ENCODE data around the gene DLG3.
"Not testable (repeated sequence)": the region's sequence is repeated elsewhere in the genome, so short reads cannot be mapped to it uniquely, and the experiment has no call there.

DLG3 gene

GRCh38 chrX:70444326-70444945, at the start of gene DLG3:
TSS of gene DLG3 (plus strand) at chrX:70444835. CDS start at chrX:70445202, 367 bp downstream.
- peak; percentile 71 for DNase-seq (ENCODE audit: low spot score)

GRCh38 chrX:70398899-70399298, 45.7 kb upstream of the DLG3 start:
- DNase-seq (ENCODE audit: low spot score) = no peak

- not testable (repeated sequence) for DNase-seq (ENCODE audit: low spot score)
Measured at GRCh38 chrX:70400181-70400580, 44.5 kb upstream of the DLG3 start.

- DNase-seq (ENCODE audit: low spot score) = no peak
Measured at GRCh38 chrX:70402721-70403120, 41.9 kb upstream of the DLG3 start.

GRCh38 chrX:70405003-70405402, 39.6 kb upstream of the DLG3 start:
- no peak for DNase-seq (ENCODE audit: low spot score)

GRCh38 chrX:70410921-70411320, 33.7 kb upstream of the DLG3 start:
- no peak for DNase-seq (ENCODE audit: low spot score)

DNA sequence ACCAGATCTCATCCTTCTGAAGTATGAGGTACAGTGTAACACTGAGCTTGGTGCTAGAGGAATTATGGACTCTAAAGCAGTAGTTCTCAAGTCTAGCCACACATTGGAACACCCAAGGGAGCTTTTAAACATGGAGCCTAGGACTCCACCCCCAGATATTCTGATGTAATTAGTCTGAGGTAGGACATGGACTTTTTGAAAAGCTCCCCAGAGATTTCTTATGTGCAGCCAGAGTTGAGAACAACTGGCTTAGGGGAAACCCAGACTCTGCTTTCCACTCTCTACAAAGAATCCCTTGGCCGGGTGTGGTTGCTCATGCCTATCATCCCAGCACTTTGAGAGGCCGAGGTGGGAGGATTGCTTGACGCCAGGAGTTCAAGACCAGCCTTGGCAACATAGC, 33.2 kb upstream of the DLG3 start:
- no peak for DNase-seq (ENCODE audit: low spot score)

DNA sequence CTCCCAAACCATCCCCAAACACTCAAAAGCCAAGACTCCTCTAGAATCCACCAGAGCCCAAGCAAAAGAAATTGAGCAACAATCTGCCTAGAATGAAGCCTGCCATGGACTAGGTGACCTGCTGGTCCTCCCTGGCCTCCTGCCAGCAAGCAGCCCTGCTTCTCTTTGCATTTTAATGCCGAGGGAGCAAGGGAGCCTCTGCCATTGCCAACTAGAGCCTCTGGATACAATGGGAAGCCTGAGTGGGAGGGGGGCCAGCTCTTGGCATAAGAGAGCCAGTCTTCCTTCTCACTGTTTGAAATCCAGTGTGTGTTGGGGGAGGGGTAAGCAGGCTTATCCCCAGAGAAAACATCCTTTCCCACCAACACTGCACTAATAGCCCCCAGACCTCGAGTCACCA, 23.0 kb upstream of the DLG3 start:
- no peak for DNase-seq (ENCODE audit: low spot score)

- no peak for DNase-seq (ENCODE audit: low spot score)
Measured at GRCh38 chrX:70422851-70423341, 21.7 kb upstream of the DLG3 start, which contains the start of gene GDPD2. TSS of gene GDPD2 (plus strand) at chrX:70423314. CDS start at chrX:70424985, 1,671 bp downstream.

GRCh38 chrX:70423936-70424675, 20.5 kb upstream of the DLG3 start:
- no peak for DNase-seq (ENCODE audit: low spot score)

DNA sequence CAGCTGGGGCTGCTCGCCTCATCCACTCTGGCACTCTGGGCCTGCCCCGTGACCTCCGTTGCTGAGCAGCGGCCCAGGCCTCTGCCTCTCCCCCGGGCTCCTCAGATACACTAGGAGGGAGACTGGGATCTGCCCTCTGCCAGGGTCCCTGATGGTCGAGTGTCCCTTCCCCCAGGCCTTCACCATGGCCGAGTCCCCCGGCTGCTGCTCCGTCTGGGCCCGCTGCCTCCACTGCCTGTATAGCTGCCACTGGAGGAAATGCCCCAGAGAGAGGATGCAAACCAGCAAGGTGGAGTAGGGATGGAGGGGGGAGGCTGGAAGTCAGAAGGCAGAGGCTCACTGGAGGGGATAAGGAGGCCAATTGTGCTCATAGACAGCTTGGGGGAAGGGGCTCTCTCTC, 19.8 kb upstream of the DLG3 start:
- no peak for DNase-seq (ENCODE audit: low spot score)

GRCh38 chrX:70426286-70427278, 18.1 kb upstream of the DLG3 start:
- DNase-seq (ENCODE audit: low spot score) = no peak

- no peak for DNase-seq (ENCODE audit: low spot score)
Measured at GRCh38 chrX:70427365-70427764, 17.3 kb upstream of the DLG3 start.

DNA sequence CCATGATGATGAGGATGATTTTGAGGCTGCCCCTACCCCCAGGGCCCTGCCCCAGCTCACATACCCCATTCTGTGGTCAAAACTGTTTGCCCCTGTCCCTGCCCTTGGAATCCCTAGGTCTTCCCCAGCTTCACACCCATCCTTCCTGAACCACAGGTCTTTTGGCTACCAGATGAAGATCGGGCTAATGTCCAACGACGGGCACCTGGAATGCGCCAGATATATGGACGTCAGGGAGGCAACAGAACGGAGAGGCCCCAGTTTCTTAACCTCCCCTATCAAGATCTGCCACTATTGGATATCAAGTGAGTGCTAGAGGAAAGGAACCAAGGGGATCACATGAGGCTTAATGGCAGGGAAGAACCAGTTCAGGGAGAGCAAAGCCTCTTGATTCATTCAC, 14.9 kb upstream of the DLG3 start:
- no peak for DNase-seq (ENCODE audit: low spot score)

DNA sequence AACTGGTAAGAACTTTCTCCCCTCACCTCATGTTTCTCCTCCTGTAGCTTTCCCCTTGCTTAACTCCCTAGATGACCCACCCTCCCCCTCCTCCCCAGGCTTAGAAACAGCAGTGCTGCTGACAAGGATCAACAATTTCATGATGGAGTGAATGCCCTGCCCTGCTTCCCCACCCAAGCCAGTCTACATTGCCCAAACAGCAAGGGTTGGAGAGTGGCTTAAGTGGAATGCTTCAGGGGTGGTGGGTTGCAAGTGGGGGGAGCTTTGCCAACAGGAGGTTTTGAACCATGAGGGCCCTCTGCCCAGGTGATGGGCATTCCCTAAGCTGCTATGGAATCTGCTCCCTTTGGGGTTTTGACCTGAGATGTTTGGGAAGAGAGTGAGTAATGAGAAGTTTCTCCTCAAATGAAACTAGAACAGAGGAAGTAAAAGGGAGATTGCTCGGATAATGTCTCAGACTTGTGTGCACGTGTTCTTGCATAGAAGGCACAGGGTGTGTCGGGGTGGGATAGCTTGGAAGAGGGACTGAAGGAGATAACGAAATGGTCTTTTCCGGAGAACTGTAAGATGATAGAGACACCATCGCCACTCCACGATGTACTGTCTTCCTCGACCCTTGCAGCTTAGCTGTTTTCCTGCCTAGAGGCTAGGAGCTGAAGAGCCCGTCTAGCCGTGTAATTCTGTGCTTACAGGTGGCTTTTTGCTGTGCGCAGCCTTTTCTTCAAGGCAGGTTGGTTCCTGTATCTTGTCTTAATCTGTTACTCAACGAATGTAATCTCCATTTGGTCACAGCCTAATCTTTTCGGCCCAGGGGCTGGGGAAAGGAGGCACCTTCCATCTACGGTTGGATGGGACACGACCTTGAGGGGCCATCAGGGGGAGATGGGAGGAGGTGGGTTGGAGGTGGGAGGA, 11.4 kb upstream of the DLG3 start:
- DNase-seq (ENCODE audit: low spot score) = no peak

DNA sequence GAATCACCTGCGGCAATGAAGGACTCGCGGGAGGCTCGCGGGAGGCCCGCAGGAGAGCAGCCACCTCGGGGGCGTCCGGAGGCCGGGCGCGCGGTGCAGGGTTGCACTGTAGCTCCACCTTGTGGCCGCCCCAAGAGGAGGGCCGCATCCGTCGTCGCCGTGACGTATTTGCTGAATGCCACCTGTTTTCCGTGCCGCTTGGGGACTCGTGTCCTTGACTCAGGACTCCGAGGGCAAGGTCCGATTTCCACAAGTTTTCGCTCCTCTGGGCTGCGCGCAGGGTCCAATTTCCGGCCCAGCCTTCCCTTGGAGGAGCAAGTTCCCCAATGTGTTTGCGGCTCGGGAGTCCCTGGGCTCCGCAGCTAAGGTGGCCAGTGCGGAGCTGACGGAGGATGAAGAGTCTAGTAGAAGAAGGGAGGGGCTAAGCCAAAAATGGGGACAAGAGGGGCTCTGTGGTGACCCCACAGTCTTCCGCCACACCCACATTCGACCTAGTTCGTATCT, 10.7 kb upstream of the DLG3 start:
- DNase-seq (ENCODE audit: low spot score) = peak; percentile 56

DNA sequence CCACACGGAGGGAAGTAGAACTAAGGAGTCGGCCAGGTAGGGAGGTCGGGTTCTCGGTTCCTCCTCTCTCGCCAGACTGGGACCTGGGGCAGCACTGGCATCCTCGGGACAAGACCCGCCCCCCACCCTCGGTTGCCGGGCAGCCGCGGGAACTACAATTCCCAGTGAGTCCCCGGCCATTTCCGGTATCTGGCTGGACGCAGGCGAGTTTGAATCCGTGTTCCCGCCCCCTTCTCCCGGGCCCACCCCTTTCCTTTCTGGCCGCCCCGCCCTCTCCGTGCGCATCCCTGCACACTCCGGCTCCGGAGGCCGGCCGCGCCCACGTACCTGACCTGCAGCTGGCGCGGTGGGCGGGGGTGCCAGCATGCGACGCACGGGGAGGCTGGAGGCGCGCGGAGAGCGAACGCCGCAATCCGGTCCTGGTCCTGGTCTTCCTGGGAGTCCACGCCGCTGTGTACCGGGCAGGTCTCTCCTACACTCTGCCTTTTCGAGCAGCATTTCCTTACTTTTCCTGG, 10.2 kb upstream of the DLG3 start:
- DNase-seq (ENCODE audit: low spot score) = peak; percentile 90

DNA sequence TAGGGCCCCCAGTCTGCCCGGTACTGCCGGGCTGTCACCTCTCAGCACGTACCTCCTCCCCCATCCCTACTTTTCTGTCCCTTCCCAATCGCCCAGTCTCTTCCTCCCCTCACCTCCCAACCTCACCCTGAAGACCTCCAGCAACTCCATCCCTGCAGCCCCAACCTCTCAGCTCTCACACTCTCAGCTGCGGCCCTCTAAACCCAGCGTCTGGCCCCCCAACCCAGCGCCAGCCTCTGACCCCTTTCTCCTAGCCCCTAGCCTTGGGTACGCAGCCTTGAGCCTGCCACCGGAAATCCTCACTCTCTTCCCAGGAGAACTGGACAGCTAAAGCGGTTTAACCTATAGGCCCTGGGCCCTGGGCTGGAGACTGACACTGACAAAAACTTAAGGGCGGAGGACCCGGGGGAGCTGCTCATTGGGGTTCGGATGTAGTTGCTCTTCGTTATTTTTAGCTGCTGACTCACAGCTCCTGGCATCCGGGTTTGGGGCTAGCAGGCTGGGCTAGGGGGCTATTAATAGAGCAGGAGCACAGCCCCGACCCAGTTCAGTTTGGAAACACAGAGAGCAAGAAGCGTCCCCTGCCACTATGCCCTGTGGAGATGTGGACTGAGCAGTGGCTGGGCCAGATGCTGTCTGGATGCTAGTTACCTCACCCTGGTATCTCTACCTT, 9.6 kb upstream of the DLG3 start:
- DNase-seq (ENCODE audit: low spot score) = peak; percentile 42

- DNase-seq (ENCODE audit: low spot score) = no peak
Measured at GRCh38 chrX:70436343-70436742, 8.3 kb upstream of the DLG3 start.

DNA sequence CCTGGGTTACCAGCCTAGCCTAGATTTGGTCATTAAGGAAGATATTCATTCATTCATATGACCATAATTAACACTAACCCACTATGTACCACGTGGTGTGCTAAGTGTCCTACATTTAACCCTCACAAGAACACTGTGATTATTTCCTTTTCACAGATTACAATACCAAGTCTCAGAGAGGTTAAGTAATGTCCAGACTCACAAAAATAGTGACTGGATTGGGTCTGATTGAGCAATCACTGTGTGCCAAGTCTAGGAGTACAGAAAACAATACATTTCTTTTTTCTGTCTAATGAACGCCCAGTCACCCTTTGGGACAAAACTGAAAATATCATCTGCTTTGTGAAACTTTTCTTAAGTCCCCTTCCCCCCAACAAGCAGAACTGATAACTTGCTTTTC, 7.6 kb upstream of the DLG3 start:
- no peak for DNase-seq (ENCODE audit: low spot score)

Data from AG08395 (cell line).